SK-N-SH (cell line): ENCODE results near the gene LILRA2. TPM values are rescaled to one million over a fixed set of nuclear protein-coding genes. Genes with fewer than 3 reads are reported as not detected.

ENCODE experiments used
- CTCF ChIA-PET: fragments of 300-600, 350-600 bp; formaldehyde crosslinking; extraction: SDS; loops from one replicate; lab custom pipeline; 2021; lab: Yijun Ruan, JAX
- POLR2A ChIA-PET: fragments of 350-600 bp; sonication (Branson Sonifier 250); formaldehyde crosslinking; extraction: SDS; loops from one replicate; lab custom pipeline; 2020; ENCODE audit warnings: antibody characterized with exemption, inconsistent platforms; lab: Yijun Ruan, JAX
- DNase-seq: peaks from one replicate; pipeline ENCODE4 v3.0.0; 2012
- H2AFZ ChIP-seq: fragments of 200-600 bp; sonication (generic); 2 replicates; pipeline ENCODE4 v1.8.1; 2016; ENCODE audit warnings: antibody characterized with exemption, mild to moderate bottlenecking, low read depth
- H3F3A ChIP-seq: fragments of 200-600 bp; sonication (generic); replicated peaks from 2 replicates; pipeline ENCODE3; 2016; ENCODE audit warnings: antibody characterized with exemption, mild to moderate bottlenecking; ENCODE audit not compliant: insufficient read depth
- H3K27ac ChIP-seq, 2 experiments: fragments of 200-500 bp in 1 of 2; fragments of 200-600 bp in 1 of 2; sonication (Bioruptor generic) in 1 of 2; sonication (generic), shearing (Covaris generic) in 1 of 2; 2 replicates each; pipeline versions ENCODE4 v1.5.1 to v1.6.1; 2014 to 2016; ENCODE audit warnings: low read depth in 2 of 2, inconsistent platforms in 1 of 2, low read length in 1 of 2, mild to moderate bottlenecking in 1 of 2, mixed read lengths in 1 of 2
- H3K27me3 ChIP-seq: fragments of 200-600 bp; sonication (generic), shearing (Covaris generic); 2 replicates; pipeline ENCODE4 v1.6.1; 2016; ENCODE audit warnings: mixed run types; ENCODE audit not compliant: insufficient read depth
- H3K36me3 ChIP-seq, 2 experiments: fragments of 200-500 bp in 1 of 2; fragments of 200-600 bp in 1 of 2; sonication (Bioruptor generic) in 1 of 2; sonication (generic) in 1 of 2; replicated peaks in 1 of 2; 2 replicates each; pipeline versions ENCODE3 to v1.5.1; 2014 to 2016; ENCODE audit warnings: low read length in 1 of 2, mild to moderate bottlenecking in 1 of 2; ENCODE audit not compliant: insufficient read depth in 2 of 2, control insufficient read depth in 1 of 2
- H3K4me1 ChIP-seq, 2 experiments: fragments of 200-500 bp in 1 of 2; fragments of 200-600 bp in 1 of 2; sonication (Bioruptor generic) in 1 of 2; sonication (generic), shearing (Covaris generic) in 1 of 2; 2 replicates each; pipeline versions ENCODE4 v1.5.1 to v1.6.1; 2014 to 2016; ENCODE audit warnings: low read depth in 1 of 2, low read length in 1 of 2, mixed run types in 1 of 2; ENCODE audit not compliant: insufficient read depth in 2 of 2, control insufficient read depth in 1 of 2
- H3K4me2 ChIP-seq: fragments of 200-600 bp; sonication (generic), shearing (Covaris generic); 2 replicates; pipeline ENCODE4 v1.6.1; 2017; ENCODE audit warnings: mixed run types
- H3K4me3 ChIP-seq, 2 experiments: fragments of 200-500 bp in 1 of 2; fragments of 200-600 bp in 1 of 2; sonication (Bioruptor generic) in 1 of 2; sonication (generic), shearing (Covaris generic) in 1 of 2; 2 replicates each; pipeline versions ENCODE4 v1.5.1 to v1.8.1; 2014 to 2016; ENCODE audit warnings: low read depth in 2 of 2, inconsistent platforms in 1 of 2, low read length in 1 of 2, mild to moderate bottlenecking in 1 of 2, mixed read lengths in 1 of 2, moderate library complexity in 1 of 2
- H3K79me2 ChIP-seq: fragments of 200-600 bp; sonication (generic); 2 replicates; pipeline ENCODE4 v1.8.1; 2017; ENCODE audit warnings: mild to moderate bottlenecking; ENCODE audit not compliant: insufficient read depth
- H3K9ac ChIP-seq: fragments of 200-600 bp; sonication (generic); 2 replicates; pipeline ENCODE4 v1.6.1; 2017; ENCODE audit warnings: mixed run types
- H3K9me2 ChIP-seq: fragments of 200-600 bp; sonication (generic); 2 replicates; pipeline ENCODE4 v1.6.1; 2017; ENCODE audit warnings: mixed run types
- H3K9me3 ChIP-seq: fragments of 200-600 bp; sonication (generic); 2 replicates; pipeline ENCODE4 v1.6.1; 2017; ENCODE audit warnings: mixed run types, mild to moderate bottlenecking, moderate library complexity
- H4K20me1 ChIP-seq: fragments of 200-600 bp; sonication (generic); 2 replicates; pipeline ENCODE4 v1.6.1; 2017; ENCODE audit warnings: mild to moderate bottlenecking, mixed run types; ENCODE audit not compliant: insufficient read depth
- CHD2 ChIP-seq: fragments of 150-350 bp; IDR thresholded peaks from 2 replicates; pipeline ENCODE4 v1.6.1; 2018; ENCODE audit warnings: low read length; ENCODE audit not compliant: partially characterized antibody
- ELF1 ChIP-seq: IDR thresholded peaks from 2 replicates; pipeline ENCODE4 v1.4.0; 2012
- EP300 ChIP-seq, 2 experiments: IDR thresholded peaks; 2 replicates each; pipeline versions ENCODE4 v1.4.0 to v1.6.1; 2012; ENCODE audit warnings: borderline replicate concordance in 1 of 2, low read depth in 1 of 2, low read length in 1 of 2
- FOXJ3 ChIP-seq: sonication (generic); formaldehyde crosslinking; IDR thresholded peaks from 2 replicates; pipeline ENCODE4 v1.5.1; 2020; ENCODE audit warnings: mild to moderate bottlenecking, missing genetic modification reagents
- GATA2 ChIP-seq: sonication (generic); formaldehyde crosslinking; IDR thresholded peaks from 2 replicates; pipeline ENCODE4 v1.5.0; 2020; ENCODE audit warnings: mild to moderate bottlenecking, missing genetic modification reagents
- IRF3 ChIP-seq: fragments of 150-350 bp; IDR thresholded peaks from 2 replicates; pipeline ENCODE4 v1.6.1; 2016; ENCODE audit warnings: mild to moderate bottlenecking, low read depth, low read length
- JUND ChIP-seq: IDR thresholded peaks from 2 replicates; pipeline ENCODE4 v1.4.0; 2012
- NRF1 ChIP-seq: IDR thresholded peaks from 2 replicates; pipeline ENCODE4 v1.6.1; 2012; ENCODE audit warnings: low read depth, mild to moderate bottlenecking, low read length
- POLR2AphosphoS5 ChIP-seq: IDR thresholded peaks from 2 replicates; pipeline ENCODE4 v1.6.1; 2012; ENCODE audit warnings: low read depth, low read length
- RAD21 ChIP-seq: IDR thresholded peaks from 2 replicates; pipeline ENCODE4 v1.6.1; 2012; ENCODE audit warnings: mild to moderate bottlenecking, low read length
- RFX5 ChIP-seq: IDR thresholded peaks from 2 replicates; pipeline ENCODE4 v1.6.1; 2012; ENCODE audit warnings: mild to moderate bottlenecking, improper control_type of control experiment, low read length
- RXRA ChIP-seq: IDR thresholded peaks from 2 replicates; pipeline ENCODE4 v1.4.0; 2012; ENCODE audit warnings: low read depth, mild to moderate bottlenecking, borderline replicate concordance
- USF1 ChIP-seq: IDR thresholded peaks from 2 replicates; pipeline ENCODE4 v1.4.0; 2012; ENCODE audit warnings: low read depth, borderline replicate concordance
- YY1 ChIP-seq: IDR thresholded peaks from 2 replicates; pipeline ENCODE4 v1.4.0; 2012; ENCODE audit warnings: low read depth, mild to moderate bottlenecking
- whole genome bisulfite sequencing: methylation state at CpG from one replicate; pipeline ENCODE4 v1.1.6; 2017; ENCODE audit warnings: low lambda C conversion rate; 5-methylcytosine and 5-hydroxymethylcytosine counted together
- polyA plus RNA-seq, 3 experiments: library from polyadenylated mRNA; depleted of rRNA; stranded (reverse); fragments of >200 nt; gene quantifications; 2 replicates each; pipeline ENCODE4 v1.2.3, GENCODE V29; 2012
- TF ChIP-seq, protein P1 (sequence below): IDR thresholded peaks from 2 replicates; pipeline ENCODE4 v1.4.0; 2012; ENCODE audit warnings: low read depth

Gene LILRA2
- polyA plus RNA-seq, 1 of the 3 experiments (the other 2 are of a cell fraction): not detected

DNA sequence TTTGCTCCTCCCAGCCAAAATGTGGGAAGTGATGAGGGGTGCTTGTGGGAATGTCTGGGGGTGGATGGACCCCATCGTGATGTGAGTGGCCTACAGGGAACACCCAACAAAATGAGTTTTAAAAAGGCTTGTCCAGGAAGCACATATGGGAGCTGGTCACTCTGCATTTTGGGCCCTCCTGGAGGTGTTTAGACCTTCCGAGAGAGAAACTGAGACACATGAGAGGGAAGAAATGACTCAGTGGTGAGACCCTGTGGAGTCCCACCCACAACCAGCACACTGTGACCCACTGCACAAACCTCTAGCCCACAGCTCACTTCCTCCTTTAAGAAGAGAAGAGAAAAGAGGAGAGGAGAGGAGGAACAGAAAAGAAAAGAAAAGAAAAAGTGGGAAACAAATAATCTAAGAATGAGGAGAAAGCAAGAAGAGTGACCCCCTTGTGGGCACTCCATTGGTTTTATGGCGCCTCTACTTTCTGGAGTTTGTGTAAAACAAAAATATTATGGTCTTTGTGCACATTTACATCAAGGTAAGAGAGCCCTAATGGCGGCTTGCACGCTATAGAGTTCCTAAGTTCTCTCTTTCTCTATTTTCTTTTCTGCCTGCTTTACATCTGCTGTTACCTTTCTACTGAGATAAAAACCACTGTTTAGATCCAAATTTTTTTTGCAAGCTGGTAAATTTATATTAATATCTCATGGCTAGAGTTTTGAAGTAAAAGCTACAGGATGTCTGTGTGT, 43.4 kb downstream of the LILRA2 start:
- Histone ChIP-seq H3K9me2 (no peaks in the 10 kb centered on the region), H3F3A (no peaks in the 10 kb centered on the region), H3K36me3 (no peaks in the 10 kb centered on the region), H3K9ac (no peak overlapping the region), H3K4me3 (no peak overlapping the region), H3K27me3 (no peaks in the 10 kb centered on the region), H3K4me2 (no peak overlapping the region), H2AFZ (no peak overlapping the region), H3K79me2 (no peaks in the 10 kb centered on the region), H4K20me1 (no peaks in the 10 kb centered on the region), H3K27ac (no peak overlapping the region), H3K9me3 (no peaks in the 10 kb centered on the region), H3K4me1 (no peaks in the 10 kb centered on the region)
- ChIA-PET POLR2A (interaction anchor here (0.7 kb wide), 1 partner anchor 427 kb away, joined by 3 read pairs; the partner anchor contains the start of gene MBOAT7), CTCF (no interaction called here)
- TF ChIP-seq JUND: no peak
- no peak for TF ChIP-seq NRF1
- no peak for TF ChIP-seq ELF1
- TF ChIP-seq EP300 (IDR thresholded peaks at IDR 0.05; ENCODE audit: borderline replicate concordance in 1 of 2, low read depth in 1 of 2, low read length in 1 of 2): no peak
- TF ChIP-seq USF1: no peak
- no peak for TF ChIP-seq RAD21
- 4% methylated on average over 5 of the region's 5 CpGs for WGBS
- DNase-seq: no peak

GRCh38 chr19:54620464-54620863, 46.9 kb downstream of the LILRA2 start:
- Histone ChIP-seq H3K36me3 (no peaks in the 10 kb centered on the region), H3K9me3 (no peaks in the 10 kb centered on the region), H4K20me1 (no peaks in the 10 kb centered on the region), H3K4me1 (no peaks in the 10 kb centered on the region), H3K4me3 (no peak overlapping the region), H3K27me3 (no peaks in the 10 kb centered on the region), H3K79me2 (no peaks in the 10 kb centered on the region), H2AFZ (no peak overlapping the region), H3K4me2 (no peak overlapping the region), H3F3A (no peaks in the 10 kb centered on the region), H3K9ac (no peak overlapping the region), H3K27ac (no peak overlapping the region), H3K9me2 (no peaks in the 10 kb centered on the region)
- 3% methylated on average over 4 of the region's 4 CpGs for WGBS
- TF ChIP-seq FOXJ3 (CRISPR knock-in tag) (no peak), CHD2 (no peak), RAD21 (no peak), POLR2AphosphoS5 (no peak), YY1 (no peak), RXRA (no peak), RFX5 (no peak), GATA2 (CRISPR knock-in tag) (no peak), JUND (no peak), NRF1 (no peak), IRF3 (no peak)
- TF ChIP-seq, protein P1, sequence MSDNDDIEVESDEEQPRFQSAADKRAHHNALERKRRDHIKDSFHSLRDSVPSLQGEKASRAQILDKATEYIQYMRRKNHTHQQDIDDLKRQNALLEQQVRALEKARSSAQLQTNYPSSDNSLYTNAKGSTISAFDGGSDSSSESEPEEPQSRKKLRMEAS: no peak
- POLR2A ChIA-PET: no interaction called here
- DNase-seq: no peak
- CTCF ChIA-PET: no interaction called here
